Measurements from ENCODE around the gene JUN.
A peak's percentile ranks its signal among the peaks of the same experiment; 100 is the strongest.

The JUN gene

GRCh38 chr1:58783993-58784757 is at the start of gene JUN:
Gene JUN, minus strand, starts transcription at chr1:58784047. Its CDS starts 977 bp downstream, at chr1:58783070.
- H3K9ac ChIP-seq (ENCODE audit: low read length), result peak within 1 kb of the TSS; percentile 92
- peak within 1 kb of the TSS; percentile 88 for H3K4me3 ChIP-seq (ENCODE audit: low read depth, low read length)
- H3K36me3 ChIP-seq (ENCODE audit: control insufficient read depth, insufficient read depth, low read length), result peaks cover 5% of the 10 kb centered on the region; the same call in 1 of the 2 replicates
- peaks cover 17% of the 10 kb centered on the region for H3K4me1 ChIP-seq (ENCODE audit: control insufficient read depth, insufficient read depth, low read length)
- peaks cover 33% of the 10 kb centered on the region for H3K27me3 ChIP-seq (ENCODE audit: control insufficient read depth, insufficient read depth, low read length)
- peak within 1 kb of the TSS; percentile 71; the same call in 1 of the 2 replicates for H3K27ac ChIP-seq (ENCODE audit: low read depth, low read length)
- H3K9me3 ChIP-seq (ENCODE audit: control insufficient read depth, insufficient read depth, low read depth, low read length), result peaks cover 4% of the 10 kb centered on the region; the same call in 1 of the 2 replicates

- Histone ChIP-seq H3K36me3 (ENCODE audit: control insufficient read depth, insufficient read depth, low read length) (no peaks in the 10 kb centered on the region), H3K27ac (ENCODE audit: low read depth, low read length) (no peak overlapping the region), H3K9me3 (ENCODE audit: control insufficient read depth, insufficient read depth, low read depth, low read length) (peaks cover 8% of the 10 kb centered on the region), H3K9ac (ENCODE audit: low read length) (no peak overlapping the region), H3K27me3 (ENCODE audit: control insufficient read depth, insufficient read depth, low read length) (no peaks in the 10 kb centered on the region), H3K4me3 (ENCODE audit: low read depth, low read length) (no peak overlapping the region), H3K4me1 (ENCODE audit: control insufficient read depth, insufficient read depth, low read length) (no peaks in the 10 kb centered on the region)
Observed at GRCh38 chr1:58833166-58833565, 49.3 kb upstream of the JUN start.

GRCh38 chr1:58830291-58830690 is 46.4 kb upstream of the JUN start:
- Histone ChIP-seq H3K9ac (ENCODE audit: low read length) (no peak overlapping the region), H3K4me1 (ENCODE audit: control insufficient read depth, insufficient read depth, low read length) (no peaks in the 10 kb centered on the region), H3K27me3 (ENCODE audit: control insufficient read depth, insufficient read depth, low read length) (no peaks in the 10 kb centered on the region), H3K9me3 (ENCODE audit: control insufficient read depth, insufficient read depth, low read depth, low read length) (peaks cover 27% of the 10 kb centered on the region), H3K27ac (ENCODE audit: low read depth, low read length) (no peak overlapping the region), H3K36me3 (ENCODE audit: control insufficient read depth, insufficient read depth, low read length) (no peaks in the 10 kb centered on the region), H3K4me3 (ENCODE audit: low read depth, low read length) (no peak overlapping the region)

GRCh38 chr1:58829866-58830265 is 46.0 kb upstream of the JUN start:
- Histone ChIP-seq H3K36me3 (ENCODE audit: control insufficient read depth, insufficient read depth, low read length) (no peaks in the 10 kb centered on the region), H3K4me1 (ENCODE audit: control insufficient read depth, insufficient read depth, low read length) (no peaks in the 10 kb centered on the region), H3K9ac (ENCODE audit: low read length) (no peak overlapping the region), H3K4me3 (ENCODE audit: low read depth, low read length) (no peak overlapping the region), H3K9me3 (ENCODE audit: control insufficient read depth, insufficient read depth, low read depth, low read length) (peaks cover 27% of the 10 kb centered on the region), H3K27ac (ENCODE audit: low read depth, low read length) (no peak overlapping the region), H3K27me3 (ENCODE audit: control insufficient read depth, insufficient read depth, low read length) (no peaks in the 10 kb centered on the region)

GRCh38 chr1:58827298-58827697 is 43.5 kb upstream of the JUN start:
- no peaks in the 10 kb centered on the region for H3K4me1 ChIP-seq (ENCODE audit: control insufficient read depth, insufficient read depth, low read length)
- H3K36me3 ChIP-seq (ENCODE audit: control insufficient read depth, insufficient read depth, low read length), result no peaks in the 10 kb centered on the region
- H3K9me3 ChIP-seq (ENCODE audit: control insufficient read depth, insufficient read depth, low read depth, low read length), result peaks cover 27% of the 10 kb centered on the region
- H3K4me3 ChIP-seq (ENCODE audit: low read depth, low read length), result no peak overlapping the region
- H3K27me3 ChIP-seq (ENCODE audit: control insufficient read depth, insufficient read depth, low read length), result no peaks in the 10 kb centered on the region
- H3K9ac ChIP-seq (ENCODE audit: low read length), result no peak overlapping the region
- no peak overlapping the region for H3K27ac ChIP-seq (ENCODE audit: low read depth, low read length)

- Histone ChIP-seq H3K36me3 (ENCODE audit: control insufficient read depth, insufficient read depth, low read length) (no peaks in the 10 kb centered on the region), H3K4me3 (ENCODE audit: low read depth, low read length) (no peak overlapping the region), H3K4me1 (ENCODE audit: control insufficient read depth, insufficient read depth, low read length) (no peaks in the 10 kb centered on the region), H3K27me3 (ENCODE audit: control insufficient read depth, insufficient read depth, low read length) (no peaks in the 10 kb centered on the region), H3K27ac (ENCODE audit: low read depth, low read length) (no peak overlapping the region), H3K9me3 (ENCODE audit: control insufficient read depth, insufficient read depth, low read depth, low read length) (peaks cover 27% of the 10 kb centered on the region), H3K9ac (ENCODE audit: low read length) (no peak overlapping the region)
Observed at GRCh38 chr1:58824753-58825389, 41.0 kb upstream of the JUN start.

- Histone ChIP-seq H3K27me3 (ENCODE audit: control insufficient read depth, insufficient read depth, low read length) (no peaks in the 10 kb centered on the region), H3K9ac (ENCODE audit: low read length) (no peak overlapping the region), H3K27ac (ENCODE audit: low read depth, low read length) (no peak overlapping the region), H3K4me3 (ENCODE audit: low read depth, low read length) (no peak overlapping the region), H3K36me3 (ENCODE audit: control insufficient read depth, insufficient read depth, low read length) (no peaks in the 10 kb centered on the region), H3K9me3 (ENCODE audit: control insufficient read depth, insufficient read depth, low read depth, low read length) (peaks cover 23% of the 10 kb centered on the region), H3K4me1 (ENCODE audit: control insufficient read depth, insufficient read depth, low read length) (no peaks in the 10 kb centered on the region)
Observed at GRCh38 chr1:58823481-58824010, 39.7 kb upstream of the JUN start.

- Histone ChIP-seq H3K27ac (ENCODE audit: low read depth, low read length) (no peak overlapping the region), H3K9me3 (ENCODE audit: control insufficient read depth, insufficient read depth, low read depth, low read length) (peaks cover 3% of the 10 kb centered on the region; the same call in 1 of the 2 replicates), H3K9ac (ENCODE audit: low read length) (no peak overlapping the region), H3K4me1 (ENCODE audit: control insufficient read depth, insufficient read depth, low read length) (no peaks in the 10 kb centered on the region), H3K4me3 (ENCODE audit: low read depth, low read length) (no peak overlapping the region), H3K36me3 (ENCODE audit: control insufficient read depth, insufficient read depth, low read length) (no peaks in the 10 kb centered on the region), H3K27me3 (ENCODE audit: control insufficient read depth, insufficient read depth, low read length) (no peaks in the 10 kb centered on the region)
Observed at GRCh38 chr1:58821309-58821708, 37.5 kb upstream of the JUN start.

- H3K4me3 ChIP-seq (ENCODE audit: low read depth, low read length), result no peak overlapping the region
- no peak overlapping the region for H3K27ac ChIP-seq (ENCODE audit: low read depth, low read length)
- H3K9me3 ChIP-seq (ENCODE audit: control insufficient read depth, insufficient read depth, low read depth, low read length), result no peaks in the 10 kb centered on the region
- peaks cover 8% of the 10 kb centered on the region for H3K4me1 ChIP-seq (ENCODE audit: control insufficient read depth, insufficient read depth, low read length)
- no peak overlapping the region for H3K9ac ChIP-seq (ENCODE audit: low read length)
- peaks cover 14% of the 10 kb centered on the region for H3K27me3 ChIP-seq (ENCODE audit: control insufficient read depth, insufficient read depth, low read length)
- no peaks in the 10 kb centered on the region for H3K36me3 ChIP-seq (ENCODE audit: control insufficient read depth, insufficient read depth, low read length)
Observed at GRCh38 chr1:58818976-58819375, 35.1 kb upstream of the JUN start.

- H3K4me1 ChIP-seq (ENCODE audit: control insufficient read depth, insufficient read depth, low read length), result peaks cover 13% of the 10 kb centered on the region
- no peak overlapping the region for H3K9ac ChIP-seq (ENCODE audit: low read length)
- no peaks in the 10 kb centered on the region for H3K36me3 ChIP-seq (ENCODE audit: control insufficient read depth, insufficient read depth, low read length)
- H3K27me3 ChIP-seq (ENCODE audit: control insufficient read depth, insufficient read depth, low read length), result peaks cover 16% of the 10 kb centered on the region
- no peak overlapping the region for H3K4me3 ChIP-seq (ENCODE audit: low read depth, low read length)
- no peak overlapping the region for H3K27ac ChIP-seq (ENCODE audit: low read depth, low read length)
- no peaks in the 10 kb centered on the region for H3K9me3 ChIP-seq (ENCODE audit: control insufficient read depth, insufficient read depth, low read depth, low read length)
Observed at GRCh38 chr1:58818075-58818474, 34.2 kb upstream of the JUN start.

- Histone ChIP-seq H3K36me3 (ENCODE audit: control insufficient read depth, insufficient read depth, low read length) (no peaks in the 10 kb centered on the region), H3K9me3 (ENCODE audit: control insufficient read depth, insufficient read depth, low read depth, low read length) (no peaks in the 10 kb centered on the region), H3K9ac (ENCODE audit: low read length) (peak overlapping the region; percentile 69), H3K27ac (ENCODE audit: low read depth, low read length) (no peak overlapping the region; the same call in 1 of the 2 replicates), H3K4me3 (ENCODE audit: low read depth, low read length) (peak overlapping the region; percentile 59), H3K4me1 (ENCODE audit: control insufficient read depth, insufficient read depth, low read length) (peaks cover 13% of the 10 kb centered on the region), H3K27me3 (ENCODE audit: control insufficient read depth, insufficient read depth, low read length) (peaks cover 16% of the 10 kb centered on the region)
Observed at GRCh38 chr1:58816747-58817221, 32.9 kb upstream of the JUN start.
